Thyroid gland (tissue), 4 donors: ENCODE measurements around the gene NCDN. TPM values are rescaled to one million over a fixed set of nuclear protein-coding genes. Genes with fewer than 3 reads are reported as not detected.

Source experiments
- DNase-seq, 2 donors: peaks; one replicate each; pipeline ENCODE4 v3.0.0-alpha.2; 2019
- H3K27ac ChIP-seq, 3 donors: fragments of 200-600 bp; sonication (generic); 1 replicate in 2 of 3; 2 replicates in 1 of 3; pipeline ENCODE4 v1.5.1; 2016 to 2019; ENCODE audit warnings: mild to moderate bottlenecking in 1 of 3, moderate library complexity in 1 of 3
- H3K27me3 ChIP-seq: fragments of 200-600 bp; sonication (generic); one replicate; pipeline ENCODE4 v1.5.1; 2019
- H3K36me3 ChIP-seq, 2 donors: fragments of 200-600 bp; sonication (generic); one replicate each; pipeline ENCODE4 v1.5.1; 2016 to 2019
- H3K4me1 ChIP-seq, 2 donors: fragments of 200-600 bp; sonication (generic); one replicate each; pipeline ENCODE4 v1.5.1; 2017 to 2019
- H3K4me3 ChIP-seq, 3 donors: fragments of 200-600 bp; sonication (generic); replicated peaks in 1 of 3; 1 replicate in 2 of 3; 2 replicates in 1 of 3; pipeline ENCODE4 v1.5.1; 2016; ENCODE audit warnings: mild to moderate bottlenecking in 1 of 3
- H3K9me3 ChIP-seq: fragments of 200-600 bp; sonication (generic); one replicate; pipeline ENCODE4 v1.5.1; 2017
- CTCF ChIP-seq, 6 experiments: fragments of 200-600 bp in 3 of 6; fragments of 450-650 bp in 3 of 6; sonication (generic) in 3 of 6; IDR thresholded peaks; one replicate each; pipeline ENCODE4 v1.5.1; 2016 to 2019; ENCODE audit warnings: antibody characterized with exemption in 6 of 6, mild to moderate bottlenecking in 2 of 6, inconsistent platforms in 1 of 6, moderate library complexity in 1 of 6
- POLR2A ChIP-seq, 2 donors: fragments of 450-650 bp; IDR thresholded peaks; one replicate each; pipeline ENCODE4 v1.6.1; 2017; ENCODE audit warnings: antibody characterized with exemption in 2 of 2, mild to moderate bottlenecking in 2 of 2, moderate library complexity in 1 of 2
- WGBS, 2 donors: methylation state at CpG; one replicate each; pipeline ENCODE4 v1.1.5; 2017; 5-methylcytosine and 5-hydroxymethylcytosine counted together
- intact Hi-C: fragments of 100-400 bp; cut with DNase I; formaldehyde crosslinking; loops from one replicate; pipeline ENCODE4 v1.15.1; 2023
- total RNA-seq, 4 donors: library from RNA; depleted of rRNA; stranded (reverse); fragments of >200 nt; gene quantifications; one replicate each; pipeline ENCODE4 v1.2.3, GENCODE V29; 2016

NCDN gene
- total RNA-seq, 4 donors from 2014 or later: 16.1 to 32.0 (median 26.9) TPM

- intact Hi-C loops: no loop called here
- Histone ChIP-seq H3K36me3 (no peaks in the 10 kb centered on the region), H3K4me1 (no peaks in the 10 kb centered on the region), H3K27me3 (no peaks in the 10 kb centered on the region), H3K27ac (no peak overlapping the region), H3K4me3 (no peak overlapping the region), H3K9me3 (no peaks in the 10 kb centered on the region)
- DNase-seq: no peak
- WGBS, 2 donors: 93 to 96% methylated on average over 8 of the region's 8 CpGs
- TF ChIP-seq POLR2A (IDR thresholded peaks at IDR 0.05) (no peak), CTCF (IDR thresholded peaks at IDR 0.05) (no peak)
These were observed 33.6 kb downstream of the NCDN start for GRCh38 chr1:35591211-35591610.

- no peak for TF ChIP-seq POLR2A (IDR thresholded peaks at IDR 0.05)
- TF ChIP-seq CTCF (IDR thresholded peaks at IDR 0.05): no peak
- WGBS, 2 donors: 70 to 74% methylated on average over 8 of the region's 8 CpGs
- no peak for DNase-seq
- Histone ChIP-seq H3K27ac (no peak overlapping the region), H3K4me1 (no peaks in the 10 kb centered on the region), H3K9me3 (no peaks in the 10 kb centered on the region), H3K27me3 (no peaks in the 10 kb centered on the region), H3K4me3 (no peak overlapping the region), H3K36me3 (no peaks in the 10 kb centered on the region)
- intact Hi-C loops: no loop called here
These were observed 35.6 kb downstream of the NCDN start for GRCh38 chr1:35592991-35593769.

- H3K27ac ChIP-seq: no peak overlapping the region
- intact Hi-C loops: no loop called here
- no peak for DNase-seq
- 91 to 94% methylated on average over 7 to 9 of the region's 9 CpGs for WGBS, 2 donors
- no peaks in the 10 kb centered on the region for H3K4me1 ChIP-seq
- H3K27me3 ChIP-seq: no peaks in the 10 kb centered on the region
- no peak overlapping the region for H3K4me3 ChIP-seq
- no peaks in the 10 kb centered on the region for H3K36me3 ChIP-seq
- no peak for TF ChIP-seq CTCF (IDR thresholded peaks at IDR 0.05)
- TF ChIP-seq POLR2A (IDR thresholded peaks at IDR 0.05): no peak
- no peaks in the 10 kb centered on the region for H3K9me3 ChIP-seq
These were observed 36.6 kb downstream of the NCDN start for GRCh38 chr1:35594005-35594760.

GRCh38 chr1:35595684-35596083 is 38.1 kb downstream of the NCDN start:
- no peak for TF ChIP-seq CTCF (IDR thresholded peaks at IDR 0.05)
- no peak for TF ChIP-seq POLR2A (IDR thresholded peaks at IDR 0.05)
- H3K9me3 ChIP-seq: no peaks in the 10 kb centered on the region
- no peak overlapping the region for H3K27ac ChIP-seq
- no peak for DNase-seq
- intact Hi-C loops: no loop called here
- 94% methylated on average over 7 of the region's 7 CpGs for WGBS, 2 donors
- H3K4me1 ChIP-seq: no peaks in the 10 kb centered on the region
- H3K27me3 ChIP-seq: no peaks in the 10 kb centered on the region
- H3K4me3 ChIP-seq: no peak overlapping the region
- peaks cover 0 to 4% of the 10 kb centered on the region in 2 donors for H3K36me3 ChIP-seq

GRCh38 chr1:35597870-35598269 is 40.3 kb downstream of the NCDN start:
- H3K4me3 ChIP-seq: no peak overlapping the region
- WGBS, 2 donors: 77 to 80% methylated on average over 5 of the region's 5 CpGs
- intact Hi-C loops: no loop called here
- H3K27ac ChIP-seq: no peak overlapping the region
- no peaks in the 10 kb centered on the region for H3K4me1 ChIP-seq
- DNase-seq: no peak
- no peaks in the 10 kb centered on the region for H3K27me3 ChIP-seq
- no peak for TF ChIP-seq POLR2A (IDR thresholded peaks at IDR 0.05)
- TF ChIP-seq CTCF (IDR thresholded peaks at IDR 0.05): no peak
- H3K9me3 ChIP-seq: no peaks in the 10 kb centered on the region
- peaks cover 7 to 14% of the 10 kb centered on the region in 2 donors for H3K36me3 ChIP-seq
